HCT116 (cell line): ENCODE data around the gene ACACB. TPM values are rescaled to one million over a fixed set of nuclear protein-coding genes. Genes with fewer than 3 reads are reported as not detected.

ENCODE experiments used
- ATAC-seq: fragments of 200-7000 bp; cut with Tn5 transposase; 2 replicates; pipeline ENCODE4 v1.9.1; 2020; ENCODE audit warnings: mild to moderate bottlenecking, moderate library complexity
- BruUV-seq: library from RNA; stranded (reverse); fragments of 400-500 nt; replicated peaks from 2 replicates; lab custom pipeline; 2021; lab: Mats Ljungman, UMichigan
- CTCF ChIA-PET: fragments of 300-600 bp; sonication (Branson Sonifier 250); formaldehyde crosslinking; loops from one replicate; lab custom pipeline; 2021; ENCODE audit warnings: antibody characterized with exemption; lab: Charles Lee
- POLR2A ChIA-PET: fragments of 300-600, 350-600 bp; sonication (Branson Sonifier 250); formaldehyde crosslinking; loops from one replicate; lab custom pipeline; 2021; ENCODE audit warnings: antibody characterized with exemption; lab: Charles Lee
- RAD21 ChIA-PET, 2 experiments: fragments of 300-600 bp; sonication (Branson Sonifier 250); formaldehyde crosslinking; loops; one replicate each; lab custom pipeline; 2023; ENCODE audit warnings: low total read pairs in 2 of 2; ENCODE audit not compliant: uncharacterized antibody in 2 of 2, unreplicated experiment in 2 of 2, low non-redundant PET in 1 of 2; lab: Charles Lee
- DNase-seq: peaks from one replicate; pipeline ENCODE4 v3.0.0-alpha.2; 2010; ENCODE audit warnings: low read depth, low spot score
- H2AFZ ChIP-seq: fragments of 200-600 bp; shearing (Covaris generic), sonication (generic); 2 replicates; pipeline ENCODE4 v1.6.1; 2017; ENCODE audit warnings: low read depth, mixed run types, mixed read lengths, antibody characterized with exemption, low read length; ENCODE audit not compliant: poor library complexity, severe bottlenecking
- H3K27ac ChIP-seq: 2 replicates; pipeline ENCODE4 v1.5.1; 2012; ENCODE audit warnings: low read depth, low read length
- H3K27me3 ChIP-seq: fragments of 200-600 bp; sonication (generic); 2 replicates; pipeline ENCODE4 v1.6.1; 2016; ENCODE audit warnings: mixed run types, low read length, mixed read lengths; ENCODE audit not compliant: insufficient read depth
- H3K36me3 ChIP-seq, 2 experiments: fragments of 200-500 bp in 1 of 2; fragments of 200-600 bp in 1 of 2; sonication (Bioruptor generic) in 1 of 2; sonication (generic) in 1 of 2; 2 replicates each; pipeline versions ENCODE4 v1.5.1 to v1.6.1; 2014 to 2016; ENCODE audit warnings: low read length in 2 of 2, inconsistent platforms in 1 of 2, mixed read lengths in 1 of 2, mixed run types in 1 of 2; ENCODE audit not compliant: insufficient read depth in 2 of 2, control insufficient read depth in 1 of 2
- H3K4me1 ChIP-seq, 2 experiments: fragments of 200-600 bp in 1 of 2; sonication (generic) in 1 of 2; 2 replicates each; pipeline versions ENCODE4 v1.5.1 to v1.6.1; 2012 to 2017; ENCODE audit warnings: low read length in 2 of 2, inconsistent platforms in 1 of 2, mild to moderate bottlenecking in 1 of 2, mixed read lengths in 1 of 2, mixed run types in 1 of 2, moderate library complexity in 1 of 2; ENCODE audit not compliant: insufficient read depth in 2 of 2, control insufficient read depth in 1 of 2
- H3K4me2 ChIP-seq: fragments of 200-600 bp; sonication (generic); 2 replicates; pipeline ENCODE4 v1.6.1; 2017; ENCODE audit warnings: mixed run types, low read length, mixed read lengths
- H3K4me3 ChIP-seq, 2 experiments: fragments of 200-600 bp in 1 of 2; sonication (generic) in 1 of 2; replicated peaks in 1 of 2; 2 replicates each; pipeline ENCODE4 v1.5.1; 2011 to 2016; ENCODE audit warnings: low read length in 2 of 2, control low read depth in 1 of 2, low read depth in 1 of 2, mild to moderate bottlenecking in 1 of 2, mixed read lengths in 1 of 2, mixed run types in 1 of 2
- H3K79me2 ChIP-seq: fragments of 200-600 bp; sonication (generic); 2 replicates; pipeline ENCODE4 v1.6.1; 2017; ENCODE audit warnings: mild to moderate bottlenecking, mixed run types, low read length, moderate library complexity, mixed read lengths; ENCODE audit not compliant: insufficient read depth
- H3K9ac ChIP-seq: fragments of 200-600 bp; sonication (generic); 2 replicates; pipeline ENCODE4 v1.6.1; 2016; ENCODE audit warnings: low read length, mixed read lengths
- H3K9me2 ChIP-seq: fragments of 200-600 bp; sonication (generic), shearing (Covaris generic); 2 replicates; pipeline ENCODE4 v1.6.1; 2017; ENCODE audit warnings: mixed run types, mild to moderate bottlenecking, moderate library complexity; ENCODE audit not compliant: insufficient read depth
- H3K9me3 ChIP-seq, 2 experiments: fragments of 200-500 bp in 1 of 2; fragments of 200-600 bp in 1 of 2; sonication (Bioruptor generic) in 1 of 2; sonication (generic) in 1 of 2; 2 replicates each; pipeline ENCODE4 v1.6.1; 2014 to 2017; ENCODE audit warnings: low read length in 2 of 2, mixed read lengths in 2 of 2, inconsistent platforms in 1 of 2, low read depth in 1 of 2, mild to moderate bottlenecking in 1 of 2, mixed run types in 1 of 2, moderate library complexity in 1 of 2; ENCODE audit not compliant: control insufficient read depth in 1 of 2, insufficient read depth in 1 of 2
- H4K20me1 ChIP-seq: fragments of 200-600 bp; sonication (generic), shearing (Covaris generic); 2 replicates; pipeline ENCODE4 v1.6.1; 2017; ENCODE audit warnings: mixed run types, mild to moderate bottlenecking, moderate library complexity; ENCODE audit not compliant: insufficient read depth
- ATF3 ChIP-seq: IDR thresholded peaks from 2 replicates; pipeline ENCODE4 v1.6.1; 2012
- CBX3 ChIP-seq: IDR thresholded peaks from 2 replicates; pipeline ENCODE4 v1.6.1; 2012; ENCODE audit warnings: low read depth
- CTCF ChIP-seq, 3 experiments: fragments of 200-600 bp in 1 of 3; sonication (generic) in 1 of 3; IDR thresholded peaks in 2 of 3; conservative IDR thresholded peaks in 1 of 3; 2 replicates each; pipeline ENCODE4 v1.5.1; 2012 to 2017; ENCODE audit warnings: low read depth in 2 of 3, low read length in 2 of 3, antibody characterized with exemption in 1 of 3, borderline replicate concordance in 1 of 3, control low read depth in 1 of 3, mild to moderate bottlenecking in 1 of 3, mixed read lengths in 1 of 3, mixed run types in 1 of 3, moderate library complexity in 1 of 3; ENCODE audit not compliant: insufficient read depth in 1 of 3
- ELF1 ChIP-seq: IDR thresholded peaks from 2 replicates; pipeline ENCODE4 v1.6.1; 2012; ENCODE audit warnings: low read depth, borderline replicate concordance
- MAX ChIP-seq: IDR thresholded peaks from 2 replicates; pipeline ENCODE4 v1.6.1; 2012
- POLR2A ChIP-seq: IDR thresholded peaks from 2 replicates; pipeline ENCODE4 v1.7.0; 2011; ENCODE audit warnings: borderline replicate concordance; ENCODE audit not compliant: insufficient read depth, insufficient read length; ENCODE audit errors: extremely low read depth
- POLR2AphosphoS5 ChIP-seq: IDR thresholded peaks from 2 replicates; pipeline ENCODE4 v1.6.1; 2011; ENCODE audit warnings: mild to moderate bottlenecking, low read depth, low read length, moderate library complexity
- RAD21 ChIP-seq: IDR thresholded peaks from 2 replicates; pipeline ENCODE4 v1.6.1; 2012; ENCODE audit warnings: low read depth, mild to moderate bottlenecking
- SIN3A ChIP-seq: IDR thresholded peaks from 2 replicates; pipeline ENCODE4 v1.6.1; 2012; ENCODE audit warnings: low read depth
- YY1 ChIP-seq: IDR thresholded peaks from 2 replicates; pipeline ENCODE4 v1.6.1; 2011; ENCODE audit warnings: low read length, low read depth, moderate library complexity, mild to moderate bottlenecking; ENCODE audit not compliant: insufficient replicate concordance; ENCODE audit errors: extremely low read depth
- ZBTB33 ChIP-seq: IDR thresholded peaks from 2 replicates; pipeline ENCODE4 v1.6.1; 2011; ENCODE audit warnings: mild to moderate bottlenecking, low read length, moderate library complexity; ENCODE audit not compliant: insufficient replicate concordance; ENCODE audit errors: extremely low read depth
- ZFX ChIP-seq: fragments of 450-650 bp; IDR thresholded peaks from 2 replicates; pipeline ENCODE4 v1.6.1; 2017
- intact Hi-C: fragments of 100-400 bp; cut with micrococcal nuclease; formaldehyde crosslinking; loops from 2 replicates; pipeline ENCODE4 v1.10.0; 2022
- total RNA-seq: library from RNA; stranded (reverse); gene quantifications from one replicate; pipeline ENCODE4 v1.2.1, GENCODE V29; 2021; ENCODE audit not compliant: unreplicated experiment

Gene ACACB
- total RNA-seq, 1 experiment from 2014 or later: 11.1 TPM

- TF ChIP-seq CTCF (IDR thresholded peaks at IDR 0.05 in 2 of 3, conservative IDR thresholded peaks at IDR 0.05 in 1 of 3; ENCODE audit: borderline replicate concordance in 1 of 3, insufficient read depth in 1 of 3, low read depth in 2 of 3, low read length in 2 of 3): no peak
- no peak for TF ChIP-seq SIN3A
- no peak for TF ChIP-seq MAX
- TF ChIP-seq YY1: no peak
- no peak for TF ChIP-seq POLR2AphosphoS5
- TF ChIP-seq ZBTB33: no peak
- no peak for TF ChIP-seq POLR2A
- TF ChIP-seq ZFX: no peak
- no peak for TF ChIP-seq RAD21
- TF ChIP-seq ELF1: no peak
Observed at GRCh38 chr12:109114644-109115043, 1.7 kb upstream of the ACACB start (continued).

GRCh38 chr12:109115404-109115757 is 1.0 kb upstream of the ACACB start:
- H3K9me2 ChIP-seq: no peaks in the 10 kb centered on the region
- no peaks in the 10 kb centered on the region for H3K9me3 ChIP-seq
- DNase-seq: no peak
- H3K79me2 ChIP-seq: no peaks in the 10 kb centered on the region
- no peak overlapping the region for H3K27ac ChIP-seq
- no peak overlapping the region for H3K4me3 ChIP-seq
- H3K4me1 ChIP-seq: no peaks in the 10 kb centered on the region
- BruUV-seq: no TSS peak
- H2AFZ ChIP-seq: no peak overlapping the region
- no peaks in the 10 kb centered on the region for H3K27me3 ChIP-seq
- CTCF ChIA-PET: no interaction called here
- no peaks in the 10 kb centered on the region for H4K20me1 ChIP-seq
- intact Hi-C loops: no loop called here
- TF ChIP-seq MAX: no peak
- TF ChIP-seq ZBTB33: no peak
- no peak for TF ChIP-seq CBX3
- no peak for TF ChIP-seq YY1
- TF ChIP-seq ELF1: no peak
- no peak for TF ChIP-seq CTCF (IDR thresholded peaks at IDR 0.05 in 2 of 3, conservative IDR thresholded peaks at IDR 0.05 in 1 of 3; ENCODE audit: borderline replicate concordance in 1 of 3, insufficient read depth in 1 of 3, low read depth in 2 of 3, low read length in 2 of 3)
- no peak for TF ChIP-seq ZFX
- no peak for TF ChIP-seq ATF3
- TF ChIP-seq, all 23 proteins: peak for 0
- ChIA-PET RAD21 (no interaction called here), POLR2A (no interaction called here)
- no peak overlapping the region for H3K9ac ChIP-seq
- H3K4me2 ChIP-seq: no peak overlapping the region
- no peak for ATAC-seq
- no peaks in the 10 kb centered on the region for H3K36me3 ChIP-seq
